Hepatocyte (in vitro differentiated cells): ENCODE measurements around the gene SLC1A1.

Experiments
- EZH2 ChIP-seq: fragments of 200-600 bp; sonication (generic); IDR thresholded peaks from 2 replicates; pipeline ENCODE4 v1.6.1; 2016; ENCODE audit warnings: antibody characterized with exemption, mild to moderate bottlenecking, borderline replicate concordance
- EZH2phosphoT487 ChIP-seq: fragments of 200-600 bp; sonication (generic); IDR thresholded peaks from one replicate; pipeline ENCODE4 v1.6.1; 2018; ENCODE audit warnings: antibody characterized with exemption, mild to moderate bottlenecking, low read depth, moderate library complexity; ENCODE audit not compliant: unreplicated experiment, severe bottlenecking
- TF ChIP-seq, protein P1 (sequence below): fragments of 200-600 bp; sonication (generic); IDR thresholded peaks from 2 replicates; pipeline ENCODE4 v1.5.1; 2016; ENCODE audit warnings: antibody characterized with exemption, mild to moderate bottlenecking; ENCODE audit not compliant: poor library complexity

- TF ChIP-seq, protein P1, sequence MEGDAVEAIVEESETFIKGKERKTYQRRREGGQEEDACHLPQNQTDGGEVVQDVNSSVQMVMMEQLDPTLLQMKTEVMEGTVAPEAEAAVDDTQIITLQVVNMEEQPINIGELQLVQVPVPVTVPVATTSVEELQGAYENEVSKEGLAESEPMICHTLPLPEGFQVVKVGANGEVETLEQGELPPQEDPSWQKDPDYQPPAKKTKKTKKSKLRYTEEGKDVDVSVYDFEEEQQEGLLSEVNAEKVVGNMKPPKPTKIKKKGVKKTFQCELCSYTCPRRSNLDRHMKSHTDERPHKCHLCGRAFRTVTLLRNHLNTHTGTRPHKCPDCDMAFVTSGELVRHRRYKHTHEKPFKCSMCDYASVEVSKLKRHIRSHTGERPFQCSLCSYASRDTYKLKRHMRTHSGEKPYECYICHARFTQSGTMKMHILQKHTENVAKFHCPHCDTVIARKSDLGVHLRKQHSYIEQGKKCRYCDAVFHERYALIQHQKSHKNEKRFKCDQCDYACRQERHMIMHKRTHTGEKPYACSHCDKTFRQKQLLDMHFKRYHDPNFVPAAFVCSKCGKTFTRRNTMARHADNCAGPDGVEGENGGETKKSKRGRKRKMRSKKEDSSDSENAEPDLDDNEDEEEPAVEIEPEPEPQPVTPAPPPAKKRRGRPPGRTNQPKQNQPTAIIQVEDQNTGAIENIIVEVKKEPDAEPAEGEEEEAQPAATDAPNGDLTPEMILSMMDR: no peak
- TF ChIP-seq EZH2phosphoT487 (no peak), EZH2 (no peak)
Measured at GRCh38 chr9:4538621-4539020, 48.4 kb downstream of the SLC1A1 start.
